Left ventricle myocardium superior (tissue), 1 donor: ENCODE measurements around the gene COL5A3. TPM values are rescaled to one million over a fixed set of nuclear protein-coding genes. Genes with fewer than 3 reads are reported as not detected.
"Not testable (repeated sequence)": the region's sequence is repeated elsewhere in the genome, so short reads cannot be mapped to it uniquely, and the experiment has no call there.

ENCODE experiments used
- ATAC-seq: fragments of 200-7000 bp; cut with Tn5 transposase; one replicate; pipeline ENCODE4 v1.9.1; 2020; ENCODE audit warnings: mild to moderate bottlenecking, moderate library complexity
- DNase-seq: peaks from one replicate; pipeline ENCODE4 v3.0.0-alpha.2; 2020
- intact Hi-C: fragments of 100-400 bp; cut with micrococcal nuclease; formaldehyde crosslinking; loops from one replicate; pipeline ENCODE4 v1.11.0; 2022
- long read RNA-seq: library from polyadenylated mRNA; unstranded; transcript quantifications from one replicate; pipeline ENCODE4 v2.0.0, GENCODE V29; 2021
- total RNA-seq: library from RNA; stranded (reverse); fragmentation: NEBNext Ultra II Directional; extraction: Animal tissue kit (Norgen Biotek cat#: 25700); gene quantifications from one replicate; pipeline ENCODE4 v1.2.1, GENCODE V29; 2021
- donor health status: DM: no; HTN: yes; CAD: no; lungs with severe emphysema.

The COL5A3 gene
- total RNA-seq = 9.6 TPM
- long read RNA-seq, partial matches to known transcripts = 1 of 3 reads
- long read RNA-seq, other reads (novel, unspliced or antisense) = 2 of 3 reads

GRCh38 chr19:10010247-10010691 lies at the start of gene COL5A3:
TSS of gene COL5A3 (minus strand) at chr19:10010504. CDS start at chr19:10010385, 119 bp downstream.
- intact Hi-C loops = no loop called here
- DNase-seq (peak; percentile 84), ATAC-seq (peak; percentile 69)

- ATAC-seq (no peak), DNase-seq (no peak)
- intact Hi-C loops = no loop called here
These were observed 42.5 kb upstream of the COL5A3 start for GRCh38 chr19:10052602-10053360.

- DNase-seq (no peak), ATAC-seq (no peak)
- intact Hi-C loops = no loop called here
These were observed 39.3 kb upstream of the COL5A3 start for GRCh38 chr19:10049626-10050025.

- DNase-seq = no peak
- no peak for ATAC-seq
- intact Hi-C loops = no loop called here
These were observed 35.1 kb upstream of the COL5A3 start for GRCh38 chr19:10045371-10045770.

DNA sequence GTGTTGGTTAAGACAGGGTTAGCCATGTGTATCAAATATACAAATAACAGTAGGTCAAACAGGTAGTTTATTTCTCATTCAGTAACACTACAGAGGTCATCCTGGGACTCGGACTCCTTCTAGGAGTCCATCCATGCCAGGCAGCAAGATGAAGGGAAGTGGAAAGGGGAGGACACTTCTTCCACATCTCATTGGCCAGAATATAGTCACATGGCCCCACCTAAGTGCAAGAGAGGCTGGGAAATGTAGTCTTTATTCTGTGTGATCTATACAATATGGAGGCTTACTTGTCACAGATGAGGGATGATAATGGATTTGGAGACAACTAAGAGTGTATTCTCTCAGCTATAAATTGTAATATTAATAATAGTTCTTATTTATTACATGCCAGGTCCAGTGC lies 34.1 kb upstream of the COL5A3 start:
- no peak for ATAC-seq
- intact Hi-C loops = no loop called here

DNA sequence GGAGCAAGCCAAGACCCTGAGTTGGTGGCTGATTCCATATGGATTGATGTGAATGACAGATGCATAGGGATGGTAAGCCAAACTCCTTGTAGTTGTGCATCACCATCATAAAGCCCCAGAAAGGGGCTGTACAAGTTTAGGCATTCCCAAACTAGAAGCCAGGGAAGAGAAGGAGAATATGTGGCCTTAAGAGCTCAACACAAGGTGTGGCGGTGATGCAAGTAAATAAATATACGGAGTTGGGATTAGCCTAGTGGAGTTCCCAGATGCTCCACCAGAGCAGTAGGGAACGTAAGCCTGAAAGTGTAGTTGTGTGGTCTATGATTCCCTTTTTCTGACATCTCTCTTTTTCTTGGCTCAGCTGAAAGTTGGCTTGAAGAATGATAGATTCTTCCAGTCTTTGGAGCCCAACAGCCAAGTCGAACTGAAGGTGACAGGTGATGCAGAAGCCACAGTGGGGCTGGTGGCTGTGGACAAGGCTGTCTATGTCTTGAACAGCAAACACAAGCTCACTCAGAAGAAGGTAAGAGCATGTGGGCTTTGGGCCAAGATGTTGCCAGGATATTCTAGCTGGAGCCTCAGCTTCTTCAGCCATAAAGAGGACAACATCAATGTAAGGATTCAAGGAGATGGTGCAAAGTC lies 33.1 kb upstream of the COL5A3 start:
- ATAC-seq (no peak), DNase-seq (no peak)
- intact Hi-C loops = no loop called here

More for the DNA sequence above, 34.1 kb upstream of the COL5A3 start:
- no peak for DNase-seq

DNA sequence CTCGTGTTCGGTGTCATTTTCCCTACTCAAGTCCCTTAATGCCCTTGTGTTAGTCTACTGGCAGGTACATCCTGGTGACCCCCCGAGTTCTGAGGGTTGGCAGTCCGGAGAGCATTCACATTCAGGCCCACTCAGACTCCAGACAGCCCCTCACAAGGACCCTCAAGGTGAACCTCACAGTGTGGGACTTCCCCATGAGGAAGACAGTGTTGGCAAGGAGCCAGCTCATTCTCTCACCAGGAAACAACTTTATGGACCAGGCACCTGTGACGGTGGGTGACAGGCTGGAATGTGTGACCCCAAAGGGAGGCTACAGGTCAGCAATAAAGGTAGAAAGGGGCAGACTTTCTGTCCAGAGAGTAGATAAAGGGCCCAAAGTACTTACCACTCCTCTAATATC lies 27.5 kb upstream of the COL5A3 start:
- DNase-seq (no peak), ATAC-seq (no peak)
- intact Hi-C loops = no loop called here

GRCh38 chr19:10037367-10037766 lies 27.1 kb upstream of the COL5A3 start:
- intact Hi-C loops = no loop called here
- no peak for ATAC-seq
- DNase-seq = no peak

DNA sequence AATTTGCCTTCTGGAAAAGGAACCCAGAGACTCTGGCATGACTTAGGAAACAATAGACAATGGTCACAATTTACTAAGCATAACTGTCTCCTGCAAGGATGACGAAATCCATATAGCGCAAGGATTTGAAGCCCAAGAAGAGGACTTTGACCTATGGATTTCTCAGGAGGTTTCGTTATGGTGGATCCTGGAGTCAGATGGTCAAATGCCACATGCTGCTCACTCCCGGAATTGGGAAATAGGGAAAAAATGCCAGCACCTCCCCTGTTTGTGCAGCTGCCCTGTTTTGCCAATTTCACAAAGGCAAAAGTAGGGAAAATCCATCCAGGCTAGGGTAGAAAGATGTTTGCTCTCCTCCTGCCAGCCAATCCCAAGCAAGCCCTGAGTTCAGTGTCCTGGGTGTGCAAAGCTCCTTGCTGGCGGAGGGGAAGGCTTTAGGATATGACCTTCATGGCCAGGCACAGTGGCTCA lies 26.3 kb upstream of the COL5A3 start:
- intact Hi-C loops = no loop called here
- ATAC-seq (no peak), DNase-seq (no peak)

DNA sequence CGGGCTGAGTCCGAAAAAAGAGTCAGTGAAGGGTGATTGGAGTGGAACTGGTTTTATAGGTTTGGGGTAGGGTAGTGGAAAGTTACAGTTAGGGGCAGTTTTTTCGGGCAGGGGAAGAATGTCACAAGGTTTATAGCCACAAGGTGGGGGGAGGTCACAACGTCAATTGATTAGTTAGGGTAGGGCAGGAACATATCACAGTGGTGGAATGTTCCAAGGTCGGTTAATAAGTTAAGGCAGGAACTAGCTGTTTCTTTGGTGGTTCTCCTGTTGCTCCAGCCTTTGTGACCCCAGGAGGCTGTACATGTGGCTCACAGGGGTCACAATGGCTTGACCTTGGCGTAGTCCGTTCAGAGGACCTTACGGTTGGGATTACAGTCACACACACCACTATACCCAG lies 23.3 kb upstream of the COL5A3 start:
- no peak for ATAC-seq
- intact Hi-C loops = no loop called here

DNA sequence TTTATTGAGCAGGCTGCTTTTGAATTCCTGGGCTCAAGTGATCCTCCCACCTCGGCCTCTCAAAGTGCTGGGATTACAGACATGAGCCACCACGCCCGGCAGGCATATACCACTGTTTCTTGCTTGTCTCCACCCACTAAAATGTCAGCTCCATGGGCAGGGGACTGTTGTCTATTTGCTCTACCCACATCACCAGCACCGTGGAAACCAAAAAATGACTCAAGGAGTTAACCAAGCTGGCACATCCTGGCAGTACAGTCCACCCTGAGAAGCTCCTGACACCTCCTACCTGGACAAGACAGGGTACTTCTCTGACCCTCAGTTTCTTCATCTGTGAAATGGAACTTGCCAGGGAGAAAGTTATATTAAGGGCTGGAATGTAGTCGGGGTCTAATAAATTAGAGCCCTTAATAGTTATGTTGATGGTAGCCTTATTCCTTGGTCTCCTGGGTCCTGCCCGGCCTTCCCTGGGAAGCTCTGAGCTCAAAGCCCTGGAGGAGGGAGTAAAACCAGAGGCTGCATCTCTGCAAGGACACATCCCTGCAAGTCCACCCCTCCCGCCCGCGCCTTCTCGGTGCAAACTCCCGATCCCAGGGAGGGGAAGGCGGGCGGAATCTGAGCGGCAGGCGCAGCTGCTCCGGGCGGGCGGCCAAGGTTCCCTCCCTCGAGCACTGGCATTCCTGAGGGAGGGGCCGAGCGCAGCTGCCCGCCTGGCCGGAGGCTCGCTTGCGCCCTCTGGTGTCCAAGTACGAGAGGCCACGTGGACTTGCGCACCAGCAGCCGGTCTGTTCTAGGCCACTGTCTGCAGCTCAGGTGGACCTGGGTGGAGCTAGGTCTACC lies 17.1 kb upstream of the COL5A3 start:
- intact Hi-C loops = loop anchor here (5.0 kb wide), 1 partner anchor 95 kb away; no protein-coding TSS in a partner anchor
- ATAC-seq (peak; percentile 100), DNase-seq (peak; percentile 99)

More for the DNA sequence above, 23.3 kb upstream of the COL5A3 start:
- no peak for DNase-seq

- DNase-seq = no peak
- ATAC-seq = no peak
- intact Hi-C loops = loop anchor here (5.0 kb wide), 1 partner anchor 94 kb away; no protein-coding TSS in a partner anchor
These were observed 16.4 kb upstream of the COL5A3 start for GRCh38 chr19:10026744-10027143.

- DNase-seq, intact Hi-C loops, ATAC-seq: not testable (repeated sequence)
These were observed 12.8 kb upstream of the COL5A3 start for GRCh38 chr19:10023096-10023495.

DNA sequence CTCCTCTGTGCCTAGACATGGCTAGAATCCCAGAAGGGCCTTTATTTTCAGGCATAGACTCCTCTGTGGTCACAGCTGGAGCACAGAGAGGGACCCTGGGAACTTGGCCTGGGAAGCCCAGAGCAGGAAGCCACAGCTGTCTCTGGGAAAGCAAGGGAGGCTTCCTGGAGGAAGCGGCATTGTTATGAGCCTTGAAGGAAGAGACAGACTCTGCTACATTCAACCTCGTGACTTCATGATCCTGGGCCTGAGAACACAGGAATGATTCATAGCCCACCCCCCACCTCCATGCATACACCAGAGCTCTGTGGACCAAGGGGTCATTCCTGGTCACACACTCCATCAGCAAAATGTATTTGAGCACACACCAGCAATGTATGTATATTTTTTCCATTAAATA lies 11.6 kb upstream of the COL5A3 start:
- intact Hi-C loops = no loop called here
- ATAC-seq (no peak), DNase-seq (no peak)

DNA sequence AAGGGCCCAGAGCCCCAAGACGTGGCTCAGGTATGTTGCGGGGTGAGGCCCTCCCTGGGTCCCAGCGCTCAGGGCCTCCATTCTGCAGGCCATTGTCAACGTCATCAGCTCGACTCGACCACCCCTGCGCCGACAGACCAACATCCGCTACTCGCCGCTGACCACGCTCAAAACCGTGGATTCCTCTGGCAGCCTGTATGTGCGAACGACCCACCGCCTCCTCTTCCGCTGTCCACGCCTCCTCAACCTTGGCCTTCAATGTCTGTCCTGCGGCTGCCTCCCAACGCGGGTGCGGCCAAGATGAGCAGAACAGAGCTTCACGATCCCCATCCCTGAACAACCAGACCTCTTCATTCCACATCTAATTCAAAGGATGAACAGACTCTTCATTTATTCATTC lies 11.1 kb upstream of the COL5A3 start:
- ATAC-seq = no peak
- no peak for DNase-seq
- intact Hi-C loops = no loop called here

- ATAC-seq = no peak
- DNase-seq = no peak
- intact Hi-C loops = no loop called here
These were observed 10.5 kb upstream of the COL5A3 start for GRCh38 chr19:10020851-10021250.

- intact Hi-C loops = no loop called here
- DNase-seq (no peak), ATAC-seq (no peak)
These were observed 8.9 kb upstream of the COL5A3 start for GRCh38 chr19:10019246-10019645.

- no peak for ATAC-seq
- intact Hi-C loops = no loop called here
- no peak for DNase-seq
These were observed 8.5 kb upstream of the COL5A3 start for GRCh38 chr19:10018786-10019185.

DNA sequence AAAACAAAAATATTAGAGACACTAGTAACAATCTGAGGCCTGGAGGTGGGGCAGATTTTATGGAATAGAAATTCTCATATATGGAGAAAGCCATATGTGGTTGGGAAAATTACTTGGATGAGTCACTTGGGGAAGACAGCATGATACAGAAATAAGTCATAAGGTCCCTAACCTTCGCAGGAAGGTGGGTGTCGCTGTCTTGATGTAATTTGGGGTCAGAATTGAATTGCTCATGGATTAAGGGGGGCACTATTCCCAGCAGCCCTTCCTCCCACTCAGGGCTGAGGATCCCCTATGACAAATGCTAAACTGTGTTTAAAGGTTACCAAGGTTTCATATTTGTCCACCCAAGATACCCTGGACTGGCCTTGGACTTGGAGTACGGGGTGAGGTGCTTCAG lies 8.0 kb upstream of the COL5A3 start:
- intact Hi-C loops = no loop called here
- DNase-seq = no peak

More for the DNA sequence above, 8.0 kb upstream of the COL5A3 start:
- no peak for ATAC-seq
